ENCODE measurements around the gene CEBPA. TPM values are rescaled to one million over a fixed set of nuclear protein-coding genes. Genes with fewer than 3 reads are reported as not detected.
A peak's percentile ranks its signal among the peaks of the same experiment; 100 is the strongest.
"Not testable (repeated sequence)": the region's sequence is repeated elsewhere in the genome, so short reads cannot be mapped to it uniquely, and the experiment has no call there.

Gene CEBPA
- total RNA-seq, 1 donor from 2014 or later: 75.1 TPM

- no peaks in the 10 kb centered on the region for H3K36me3 ChIP-seq
- peak in 1 of 2 donors; percentile 28 for ATAC-seq
- peak; percentile 80 for DNase-seq
- H3K9me3 ChIP-seq: no peaks in the 10 kb centered on the region
- TF ChIP-seq CTCF (IDR thresholded peaks at IDR 0.05): no peak
- H3K4me1 ChIP-seq: peaks cover 41% of the 10 kb centered on the region
- peak overlapping the region; percentile 73 for H3K27ac ChIP-seq
- intact Hi-C loops (cut with DNase I): no loop called here
- H3K27me3 ChIP-seq (ENCODE audit: low read depth): peaks cover 10% of the 10 kb centered on the region
- peak overlapping the region; percentile 84 for H3K4me3 ChIP-seq
Measured at GRCh38 chr19:33298146-33298911, 4.0 kb downstream of the CEBPA start.

GRCh38 chr19:33297401-33298145 is 4.8 kb downstream of the CEBPA start:
- TF ChIP-seq CTCF (IDR thresholded peaks at IDR 0.05): no peak
- Histone ChIP-seq H3K27ac (no peak overlapping the region), H3K27me3 (ENCODE audit: low read depth) (peaks cover 10% of the 10 kb centered on the region), H3K36me3 (no peaks in the 10 kb centered on the region), H3K4me3 (no peak overlapping the region), H3K4me1 (peaks cover 46% of the 10 kb centered on the region), H3K9me3 (no peaks in the 10 kb centered on the region)
- DNase-seq (no peak), ATAC-seq (no peak)
- intact Hi-C loops (cut with DNase I): no loop called here

- H3K9me3 ChIP-seq: no peaks in the 10 kb centered on the region
- H3K27ac ChIP-seq: no peak overlapping the region
- peaks cover 57% of the 10 kb centered on the region for H3K4me1 ChIP-seq
- H3K36me3 ChIP-seq: no peaks in the 10 kb centered on the region
- DNase-seq: no peak
- intact Hi-C loops (cut with DNase I): no loop called here
- no peak for TF ChIP-seq CTCF (IDR thresholded peaks at IDR 0.05)
- no peak for ATAC-seq
- H3K27me3 ChIP-seq (ENCODE audit: low read depth): peaks cover 10% of the 10 kb centered on the region
- H3K4me3 ChIP-seq: no peak overlapping the region
Measured at GRCh38 chr19:33296488-33296971, 5.8 kb downstream of the CEBPA start.

- H3K27ac ChIP-seq: no peak overlapping the region
- DNase-seq (peak; percentile 14), ATAC-seq (no peak)
- H3K36me3 ChIP-seq: no peaks in the 10 kb centered on the region
- no peak for TF ChIP-seq CTCF (IDR thresholded peaks at IDR 0.05)
- peaks cover 59% of the 10 kb centered on the region for H3K4me1 ChIP-seq
- peaks cover 6% of the 10 kb centered on the region for H3K27me3 ChIP-seq (ENCODE audit: low read depth)
- intact Hi-C loops (cut with DNase I): no loop called here
- no peak overlapping the region for H3K4me3 ChIP-seq
- no peaks in the 10 kb centered on the region for H3K9me3 ChIP-seq
Measured at GRCh38 chr19:33295621-33296487, 6.5 kb downstream of the CEBPA start.

GRCh38 chr19:33295046-33295445 is 7.3 kb downstream of the CEBPA start:
- H3K9me3 ChIP-seq; ATAC-seq; H3K27ac ChIP-seq; H3K27me3 ChIP-seq (ENCODE audit: low read depth); H3K36me3 ChIP-seq; H3K4me3 ChIP-seq; intact Hi-C loops (cut with DNase I): not testable (repeated sequence)
- peak; percentile 41 for DNase-seq
- H3K4me1 ChIP-seq: peaks cover 66% of the 10 kb centered on the region

Measured in lower lobe of right lung (tissue), 2 donors.